Measurements from ENCODE around the gene OGDH. TPM values are rescaled to one million over a fixed set of nuclear protein-coding genes. Genes with fewer than 3 reads are reported as not detected.

The OGDH gene
- total RNA-seq, 1 donor from 2014 or later: 67.1 TPM

- no peak overlapping the region for H3K27ac Mint-ChIP-seq (ENCODE audit: unreplicated experiment)
- H3K4me1 Mint-ChIP-seq (ENCODE audit: unreplicated experiment): no peaks in the 10 kb centered on the region
- no peak for TF ChIP-seq CTCF (IDR thresholded peaks at IDR 0.05; ENCODE audit: unreplicated experiment)
- H3K27me3 Mint-ChIP-seq (ENCODE audit: unreplicated experiment): peaks cover 9% of the 10 kb centered on the region
- H3K9me3 Mint-ChIP-seq (ENCODE audit: unreplicated experiment): no peaks in the 10 kb centered on the region
- DNase-seq (ENCODE audit: low spot score): no peak
- peak overlapping the region; percentile 21 for H3K4me3 Mint-ChIP-seq (ENCODE audit: unreplicated experiment)
- H3K36me3 Mint-ChIP-seq (ENCODE audit: low read depth, unreplicated experiment): peaks cover 16% of the 10 kb centered on the region
Measured at GRCh38 chr7:44563171-44563679, 43.2 kb upstream of the OGDH start.

- Mint-ChIP-seq H3K9me3 (ENCODE audit: unreplicated experiment) (no peaks in the 10 kb centered on the region), H3K27me3 (ENCODE audit: unreplicated experiment) (peaks cover 13% of the 10 kb centered on the region), H3K27ac (ENCODE audit: unreplicated experiment) (peak overlapping the region; percentile 19), H3K4me1 (ENCODE audit: unreplicated experiment) (no peaks in the 10 kb centered on the region), H3K4me3 (ENCODE audit: unreplicated experiment) (no peak overlapping the region), H3K36me3 (ENCODE audit: low read depth, unreplicated experiment) (peaks cover 28% of the 10 kb centered on the region)
- no peak for DNase-seq (ENCODE audit: low spot score)
- no peak for TF ChIP-seq CTCF (IDR thresholded peaks at IDR 0.05; ENCODE audit: unreplicated experiment)
Measured at GRCh38 chr7:44564606-44565005, 41.8 kb upstream of the OGDH start.

- H3K36me3 Mint-ChIP-seq (ENCODE audit: low read depth, unreplicated experiment): peaks cover 34% of the 10 kb centered on the region
- peak overlapping the region; percentile 19 for H3K27ac Mint-ChIP-seq (ENCODE audit: unreplicated experiment)
- DNase-seq (ENCODE audit: low spot score): peak; percentile 83
Measured at GRCh38 chr7:44565097-44565794, 41.2 kb upstream of the OGDH start.

GRCh38 chr7:44565795-44566559, 40.5 kb upstream of the OGDH start:
- H3K36me3 Mint-ChIP-seq (ENCODE audit: low read depth, unreplicated experiment): peaks cover 34% of the 10 kb centered on the region
- no peak overlapping the region for H3K27ac Mint-ChIP-seq (ENCODE audit: unreplicated experiment)
- peaks cover 13% of the 10 kb centered on the region for H3K27me3 Mint-ChIP-seq (ENCODE audit: unreplicated experiment)
- DNase-seq (ENCODE audit: low spot score): no peak
- no peaks in the 10 kb centered on the region for H3K4me1 Mint-ChIP-seq (ENCODE audit: unreplicated experiment)
- peak overlapping the region; percentile 51 for H3K4me3 Mint-ChIP-seq (ENCODE audit: unreplicated experiment)
- H3K9me3 Mint-ChIP-seq (ENCODE audit: unreplicated experiment): no peaks in the 10 kb centered on the region
- peak; percentile 52 for TF ChIP-seq CTCF (IDR thresholded peaks at IDR 0.05; ENCODE audit: unreplicated experiment)

More at GRCh38 chr7:44565097-44565794, 41.2 kb upstream of the OGDH start:
- peaks cover 13% of the 10 kb centered on the region for H3K27me3 Mint-ChIP-seq (ENCODE audit: unreplicated experiment)
- H3K4me3 Mint-ChIP-seq (ENCODE audit: unreplicated experiment): no peak overlapping the region
- H3K4me1 Mint-ChIP-seq (ENCODE audit: unreplicated experiment): no peaks in the 10 kb centered on the region
- peak; percentile 96 for TF ChIP-seq CTCF (IDR thresholded peaks at IDR 0.05; ENCODE audit: unreplicated experiment)
- H3K9me3 Mint-ChIP-seq (ENCODE audit: unreplicated experiment): no peaks in the 10 kb centered on the region

- Mint-ChIP-seq H3K27ac (ENCODE audit: unreplicated experiment) (no peak overlapping the region), H3K9me3 (ENCODE audit: unreplicated experiment) (no peaks in the 10 kb centered on the region), H3K4me3 (ENCODE audit: unreplicated experiment) (peak overlapping the region; percentile 51), H3K36me3 (ENCODE audit: low read depth, unreplicated experiment) (peaks cover 38% of the 10 kb centered on the region), H3K4me1 (ENCODE audit: unreplicated experiment) (no peaks in the 10 kb centered on the region), H3K27me3 (ENCODE audit: unreplicated experiment) (peaks cover 13% of the 10 kb centered on the region)
- DNase-seq (ENCODE audit: low spot score): no peak
- TF ChIP-seq CTCF (IDR thresholded peaks at IDR 0.05; ENCODE audit: unreplicated experiment): no peak
Measured at GRCh38 chr7:44566680-44567079, 39.7 kb upstream of the OGDH start.
